ENCODE data around the gene IGLL1.

Gene IGLL1

GRCh38 chr22:23533328-23533762 is 46.7 kb downstream of the IGLL1 start:
- POLR2A ChIA-PET: no interaction called here
- CTCF ChIA-PET: interaction anchor here (1.2 kb wide), 1 partner anchor 15 kb away, joined by 4 read pairs; no protein-coding TSS in a partner anchor
- peak; percentile 57 for TF ChIP-seq CTCF (IDR thresholded peaks at IDR 0.05; ENCODE audit: insufficient read depth, low read length, missing control alignments)
- no peak overlapping the region for H3K4me3 ChIP-seq (ENCODE audit: low read depth, low read length)
- no peak for DNase-seq (ENCODE audit: low read depth, low spot score)

- TF ChIP-seq CTCF (IDR thresholded peaks at IDR 0.05; ENCODE audit: insufficient read depth, low read length, missing control alignments): no peak
- H3K4me3 ChIP-seq (ENCODE audit: low read depth, low read length): no peak overlapping the region
- ChIA-PET POLR2A (no interaction called here), CTCF (no interaction called here)
- no peak for DNase-seq (ENCODE audit: low read depth, low spot score)
Observed at GRCh38 chr22:23532731-23533130, 47.4 kb downstream of the IGLL1 start.

- DNase-seq (ENCODE audit: low read depth, low spot score): no peak
- H3K4me3 ChIP-seq (ENCODE audit: low read depth, low read length): no peak overlapping the region
- POLR2A ChIA-PET: no interaction called here
- no peak for TF ChIP-seq CTCF (IDR thresholded peaks at IDR 0.05; ENCODE audit: insufficient read depth, low read length, missing control alignments)
- CTCF ChIA-PET: no interaction called here
Observed at GRCh38 chr22:23531966-23532705, 48.0 kb downstream of the IGLL1 start.

GRCh38 chr22:23531283-23531956 is 48.7 kb downstream of the IGLL1 start:
- CTCF ChIA-PET: no interaction called here
- POLR2A ChIA-PET: no interaction called here
- TF ChIP-seq CTCF (IDR thresholded peaks at IDR 0.05; ENCODE audit: insufficient read depth, low read length, missing control alignments): no peak
- DNase-seq (ENCODE audit: low read depth, low spot score): no peak
- H3K4me3 ChIP-seq (ENCODE audit: low read depth, low read length): no peak overlapping the region

GRCh38 chr22:23530766-23531282 is 49.3 kb downstream of the IGLL1 start:
- POLR2A ChIA-PET: no interaction called here
- no peak for DNase-seq (ENCODE audit: low read depth, low spot score)
- H3K4me3 ChIP-seq (ENCODE audit: low read depth, low read length): no peak overlapping the region
- no peak for TF ChIP-seq CTCF (IDR thresholded peaks at IDR 0.05; ENCODE audit: insufficient read depth, low read length, missing control alignments)
- CTCF ChIA-PET: interaction anchor here (0.9 kb wide), 1 partner anchor 8 kb away, joined by 3 read pairs; no protein-coding TSS in a partner anchor

GRCh38 chr22:23530106-23530505 is 50.0 kb downstream of the IGLL1 start:
- no peak for DNase-seq (ENCODE audit: low read depth, low spot score)
- TF ChIP-seq CTCF (IDR thresholded peaks at IDR 0.05; ENCODE audit: insufficient read depth, low read length, missing control alignments): no peak
- no peak overlapping the region for H3K4me3 ChIP-seq (ENCODE audit: low read depth, low read length)
- ChIA-PET CTCF (interaction anchor here (0.9 kb wide), 1 partner anchor 9 kb away, joined by 3 read pairs; no protein-coding TSS in a partner anchor), POLR2A (no interaction called here)
